Kidney epithelial cell (primary cell): ENCODE results near the gene XRCC1. TPM values are rescaled to one million over a fixed set of nuclear protein-coding genes. Genes with fewer than 3 reads are reported as not detected.

ENCODE experiments used
- DNase-seq: peaks from one replicate; pipeline ENCODE4 v3.0.0-alpha.2; 2010; ENCODE audit warnings: low read depth
- H3K27me3 ChIP-seq: 2 replicates; pipeline ENCODE4 v1.6.0; 2011; ENCODE audit warnings: low read length; ENCODE audit not compliant: control insufficient read depth, insufficient read depth
- H3K36me3 ChIP-seq: 2 replicates; pipeline ENCODE4 v1.5.1; 2011; ENCODE audit warnings: low read length; ENCODE audit not compliant: control insufficient read depth, insufficient read depth
- H3K4me3 ChIP-seq: 2 replicates; pipeline ENCODE4 v1.5.1; 2011; ENCODE audit warnings: low read depth, mild to moderate bottlenecking, control low read depth, low read length
- CTCF ChIP-seq: IDR thresholded peaks from 2 replicates; pipeline ENCODE4 v1.5.1; 2011; ENCODE audit warnings: mild to moderate bottlenecking, moderate library complexity, low read length, control low read depth, inconsistent platforms; ENCODE audit not compliant: insufficient read depth, poor library complexity, severe bottlenecking
- total RNA-seq: library from RNA; depleted of rRNA; stranded (reverse); fragments of >200 nt; gene quantifications from 2 replicates; pipeline ENCODE4 v1.2.3, GENCODE V29; 2015

The XRCC1 gene
- total RNA-seq, result 32.9 and 38.1 TPM in 2 replicates

DNA sequence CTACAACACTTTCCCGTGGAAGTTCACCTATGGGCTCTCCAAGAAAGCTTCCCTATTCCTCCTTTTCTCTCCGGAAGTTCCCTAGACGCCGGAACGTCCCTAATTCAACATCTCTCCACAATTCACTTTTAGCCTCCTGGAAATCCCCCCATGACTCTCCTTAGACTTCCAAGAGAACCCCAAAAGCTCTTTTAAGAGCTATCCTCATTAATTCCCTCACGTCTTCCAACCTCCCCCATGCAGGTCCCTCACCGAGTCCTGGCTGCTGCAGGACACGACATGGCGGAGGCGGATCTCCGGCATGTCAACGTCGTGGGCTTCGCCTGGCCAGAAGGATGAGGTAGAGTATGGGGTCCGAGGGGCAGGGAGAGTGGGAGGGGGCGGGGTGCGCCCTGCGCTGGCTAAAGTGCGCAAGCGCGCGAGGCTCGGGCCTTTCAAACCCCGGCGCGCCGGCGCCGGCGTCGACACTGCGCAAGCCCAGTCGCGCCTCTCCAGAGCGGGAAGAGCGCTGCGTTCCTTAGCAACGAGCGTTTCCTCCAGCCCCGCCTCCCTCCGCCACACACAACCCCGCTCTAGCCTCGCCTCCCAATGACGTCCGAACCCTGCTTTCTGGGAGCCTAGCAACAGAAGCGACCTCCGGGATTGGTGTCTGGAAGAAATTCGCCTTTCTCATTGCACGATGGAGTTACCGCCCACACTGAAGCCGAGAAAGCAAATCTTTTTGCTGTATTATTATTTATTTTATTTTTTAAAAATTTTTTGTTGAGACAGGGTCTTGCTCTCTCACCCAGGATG, at the start of gene XRCC1, which contains the start of gene PINLYP:
TSS of gene XRCC1 (minus strand) at position 372 of the 795 bp plus-strand sequence. CDS start at position 303, 69 bp downstream.
TSS of gene PINLYP (plus strand) at position 646 of the 795 bp plus-strand sequence. CDS start 1,391 bp downstream, outside the sequence.
- H3K36me3 ChIP-seq, result no peaks in the 10 kb centered on the region
- peak within 1 kb of the TSS; percentile 81 for H3K4me3 ChIP-seq
- TF ChIP-seq CTCF, result no peak
- H3K27me3 ChIP-seq, result no peaks in the 10 kb centered on the region
- peak; percentile 95 for DNase-seq

GRCh38 chr19:43624933-43625332, 49.6 kb upstream of the XRCC1 start:
- Histone ChIP-seq H3K36me3 (no peaks in the 10 kb centered on the region), H3K4me3 (no peak overlapping the region), H3K27me3 (no peaks in the 10 kb centered on the region)
- TF ChIP-seq CTCF, result no peak
- DNase-seq, result no peak

- no peak for DNase-seq
Observed at GRCh38 chr19:43623889-43624670, 48.8 kb upstream of the XRCC1 start.

DNA sequence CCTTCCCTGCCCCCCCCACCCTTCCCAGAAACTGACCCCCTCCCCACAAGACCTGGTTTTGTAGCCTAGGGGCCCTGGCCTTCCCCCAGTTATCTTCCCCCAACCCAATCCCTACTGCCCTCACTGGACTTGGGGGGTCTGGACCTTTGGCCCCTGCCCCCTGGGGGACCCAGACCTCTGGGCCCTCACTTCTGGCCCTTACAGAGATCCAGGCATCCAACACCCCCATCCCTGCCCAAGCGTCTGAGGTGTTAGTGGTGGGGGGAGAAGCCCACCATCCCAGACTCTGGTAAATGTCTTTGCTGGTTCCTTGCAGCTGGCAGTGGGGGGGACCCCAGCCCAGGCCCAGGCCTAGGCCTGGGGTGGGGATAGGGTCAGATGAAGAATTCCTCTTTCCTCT, 47.6 kb upstream of the XRCC1 start:
- TF ChIP-seq CTCF, result no peak
- Histone ChIP-seq H3K36me3 (no peaks in the 10 kb centered on the region), H3K4me3 (no peak overlapping the region), H3K27me3 (no peaks in the 10 kb centered on the region)
- no peak for DNase-seq

More at GRCh38 chr19:43623889-43624670, 48.8 kb upstream of the XRCC1 start:
- no peak for TF ChIP-seq CTCF
- no peak overlapping the region for H3K4me3 ChIP-seq
- no peaks in the 10 kb centered on the region for H3K27me3 ChIP-seq
- H3K36me3 ChIP-seq, result no peaks in the 10 kb centered on the region

DNA sequence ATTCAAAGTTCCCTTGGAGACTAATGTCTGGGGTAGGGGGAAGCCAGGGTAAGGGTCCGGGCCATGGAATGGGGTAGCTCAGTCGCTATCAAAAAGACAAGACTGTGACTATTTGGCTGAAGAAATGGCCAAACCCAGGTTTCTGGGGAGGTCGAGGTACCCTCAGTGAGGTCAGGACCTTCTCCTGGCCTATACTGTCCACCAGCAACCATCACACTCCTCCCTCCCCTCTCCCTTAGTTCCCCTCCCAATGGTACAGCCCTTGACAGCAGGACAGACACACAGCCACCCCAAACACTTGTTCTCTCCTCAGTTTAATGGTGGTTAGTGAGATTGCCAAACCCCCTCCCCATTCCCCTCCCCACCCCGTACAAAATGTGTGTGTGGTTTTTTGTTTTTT, 46.7 kb upstream of the XRCC1 start:
- H3K4me3 ChIP-seq, result no peak overlapping the region
- no peak for DNase-seq
- no peaks in the 10 kb centered on the region for H3K36me3 ChIP-seq
- TF ChIP-seq CTCF, result no peak
- H3K27me3 ChIP-seq, result no peaks in the 10 kb centered on the region
